GM12878 (cell line): Measurements from ENCODE around the gene DNAJC28. TPM values are rescaled to one million over a fixed set of nuclear protein-coding genes. Genes with fewer than 3 reads are reported as not detected.

ENCODE experiments used
- ATAC-seq: fragments of 200-7000 bp; cut with Tn5 transposase; 3 replicates; pipeline ENCODE4 v1.9.1; 2020; ENCODE audit warnings: mild to moderate bottlenecking, moderate library complexity
- BruUV-seq: library from RNA; stranded (reverse); fragments of 400-500 nt; replicated peaks from 2 replicates; lab custom pipeline; 2021; lab: Mats Ljungman, UMichigan
- CTCF ChIA-PET: fragments of 300-600 bp; sonication (Branson Sonifier 250); formaldehyde crosslinking; extraction: SDS; loops from one replicate; lab custom pipeline; 2021; ENCODE audit warnings: inconsistent platforms; lab: Yijun Ruan, JAX
- POLR2A ChIA-PET: fragments of 350-600 bp; formaldehyde crosslinking; extraction: SDS; loops from one replicate; lab custom pipeline; 2021; ENCODE audit warnings: inconsistent platforms; lab: Charles Lee
- RAD21 ChIA-PET: fragments of 300-600 bp; sonication (Branson Sonifier 250); formaldehyde crosslinking; loops from one replicate; lab custom pipeline; 2023; ENCODE audit warnings: antibody characterized with exemption; ENCODE audit not compliant: unreplicated experiment; lab: Charles Lee
- SMC1A ChIA-PET: fragments of 300-600 bp; sonication (Branson Sonifier 250); formaldehyde crosslinking; loops from one replicate; lab custom pipeline; 2023; ENCODE audit not compliant: unreplicated experiment, uncharacterized antibody; lab: Charles Lee
- DNase-seq: peaks from one replicate; pipeline ENCODE4 v3.0.0-alpha.2; 2011; ENCODE audit warnings: low read depth, low spot score
- FAIRE-seq: peaks from 3 replicates; lab custom pipeline; 2011; peaks lifted over from hg19 to GRCh38; lab: Jason Lieb, UNC
- H2AFZ ChIP-seq: 2 replicates; pipeline ENCODE4 v1.6.0; 2011; ENCODE audit warnings: low read depth, low read length, control low read depth; ENCODE audit not compliant: control insufficient read depth
- H3K27ac ChIP-seq: 2 replicates; pipeline ENCODE4 v1.5.1; 2011; ENCODE audit warnings: control low read depth; ENCODE audit not compliant: control insufficient read depth, insufficient read depth
- H3K27me3 ChIP-seq, 2 experiments: replicated peaks in 1 of 2; 2 replicates each; pipeline versions ENCODE4 v1.6.0 to v1.6.1; 2011; ENCODE audit warnings: low read length in 1 of 2; ENCODE audit not compliant: control insufficient read depth in 2 of 2, insufficient read depth in 2 of 2
- H3K36me3 ChIP-seq, 2 experiments: 2 replicates each; pipeline ENCODE4 v1.5.1; 2011; ENCODE audit warnings: low read length in 1 of 2; ENCODE audit not compliant: control insufficient read depth in 2 of 2, insufficient read depth in 2 of 2
- H3K4me1 ChIP-seq: 2 replicates; pipeline ENCODE4 v1.6.1; 2011; ENCODE audit warnings: mild to moderate bottlenecking, low read length, moderate library complexity, mixed read lengths; ENCODE audit not compliant: control insufficient read depth, insufficient read depth
- H3K4me2 ChIP-seq: 2 replicates; pipeline ENCODE4 v1.6.0; 2011; ENCODE audit warnings: control low read depth; ENCODE audit not compliant: control insufficient read depth, insufficient read depth
- H3K4me3 ChIP-seq: fragments of 200-600 bp; sonication (generic); 2 replicates; pipeline ENCODE4 v1.5.1; 2016
- H3K79me2 ChIP-seq: 2 replicates; pipeline ENCODE4 v1.6.0; 2011; ENCODE audit warnings: low read length; ENCODE audit not compliant: control insufficient read depth, insufficient read depth
- H3K9ac ChIP-seq: 2 replicates; pipeline ENCODE4 v1.8.0; 2011; ENCODE audit warnings: low read length, control low read depth, mixed read lengths; ENCODE audit not compliant: control insufficient read depth, insufficient read depth
- H3K9me3 ChIP-seq: replicated peaks from 3 replicates; pipeline ENCODE4 v1.5.1; 2011; ENCODE audit warnings: mild to moderate bottlenecking, low read length; ENCODE audit not compliant: control insufficient read depth, insufficient read depth
- H4K20me1 ChIP-seq: 2 replicates; pipeline ENCODE4 v1.6.0; 2011; ENCODE audit not compliant: control insufficient read depth, insufficient read depth
- CHD2 ChIP-seq: IDR thresholded peaks from 2 replicates; pipeline ENCODE4 v1.6.1; 2011; ENCODE audit warnings: low read depth, low read length, improper control_type of control experiment, borderline replicate concordance
- EED ChIP-seq: sonication (generic); IDR thresholded peaks from 2 replicates; pipeline ENCODE4 v1.6.1; 2016; ENCODE audit warnings: antibody characterized with exemption, low read depth
- ETV6 ChIP-seq, 2 experiments: fragments of 450-650 bp in 1 of 2; IDR thresholded peaks in 1 of 2; conservative IDR thresholded peaks in 1 of 2; 2 replicates each; pipeline ENCODE4 v1.6.1; 2014; ENCODE audit warnings: antibody characterized with exemption in 1 of 2, borderline replicate concordance in 1 of 2, low read depth in 1 of 2, mild to moderate bottlenecking in 1 of 2, moderate library complexity in 1 of 2
- HDGF ChIP-seq: fragments of 450-650 bp; IDR thresholded peaks from 2 replicates; pipeline ENCODE4 v1.6.1; 2016; ENCODE audit warnings: antibody characterized with exemption
- KDM1A ChIP-seq: fragments of 200-600 bp; sonication (generic); IDR thresholded peaks from 2 replicates; pipeline ENCODE4 v1.6.1; 2016; ENCODE audit warnings: borderline replicate concordance
- MTA2 ChIP-seq: fragments of 450-650 bp; IDR thresholded peaks from 2 replicates; pipeline ENCODE4 v1.6.1; 2016; ENCODE audit warnings: low read depth, mild to moderate bottlenecking, moderate library complexity
- NFXL1 ChIP-seq: fragments of 450-650 bp; IDR thresholded peaks from 2 replicates; pipeline ENCODE4 v1.6.1; 2017; ENCODE audit warnings: antibody characterized with exemption, mild to moderate bottlenecking, borderline replicate concordance
- PAX5 ChIP-seq: IDR thresholded peaks from 2 replicates; pipeline ENCODE4 v1.6.1; 2011; ENCODE audit warnings: low read depth, low read length, borderline replicate concordance
- POLR2A ChIP-seq: IDR thresholded peaks from 2 replicates; pipeline ENCODE4 v1.6.1; 2011; ENCODE audit warnings: low read depth, mild to moderate bottlenecking, low read length
- RBBP5 ChIP-seq: fragments of 200-600 bp; sonication (generic); conservative IDR thresholded peaks from 2 replicates; pipeline ENCODE4 v1.6.1; 2016
- RUNX3 ChIP-seq: IDR thresholded peaks from 2 replicates; pipeline ENCODE4 v1.6.1; 2012; ENCODE audit warnings: low read length, inconsistent platforms
- SIN3A ChIP-seq: IDR thresholded peaks from 2 replicates; pipeline ENCODE4 v1.6.1; 2012; ENCODE audit warnings: low read depth, low read length, improper control_type of control experiment
- SKIL ChIP-seq: fragments of 450-650 bp; IDR thresholded peaks from 2 replicates; pipeline ENCODE4 v1.6.1; 2017; ENCODE audit warnings: mild to moderate bottlenecking, low read depth, inconsistent platforms; ENCODE audit not compliant: poor library complexity, severe bottlenecking
- STAT1 ChIP-seq: fragments of 450-650 bp; conservative IDR thresholded peaks from 2 replicates; pipeline ENCODE4 v1.6.1; 2014; ENCODE audit warnings: antibody characterized with exemption, mild to moderate bottlenecking
- TARDBP ChIP-seq: IDR thresholded peaks from 2 replicates; pipeline ENCODE4 v1.6.1; 2016; ENCODE audit warnings: borderline replicate concordance
- ZNF622 ChIP-seq: fragments of 450-650 bp; IDR thresholded peaks from 2 replicates; pipeline ENCODE4 v1.6.1; 2017; ENCODE audit warnings: mild to moderate bottlenecking, inconsistent platforms
- WGBS: methylation state at CpG from one replicate; pipeline ENCODE4 v1.1.6; 2016; ENCODE audit warnings: low lambda C conversion rate; ENCODE audit not compliant: insufficient replicate concordance, insufficient coverage; ENCODE audit errors: missing lambda C conversion rate; 5-methylcytosine and 5-hydroxymethylcytosine counted together
- in situ Hi-C: fragments of 300-500 bp; cut with MboI; formaldehyde crosslinking; loops from 9 replicates; pipeline ENCODE4 v1.14.3; 2018; ENCODE audit warnings: mixed read lengths
- intact Hi-C: fragments of 100-400 bp; cut with micrococcal nuclease; formaldehyde crosslinking; loops from one replicate; pipeline ENCODE4 v1.14.2; 2022; ENCODE audit not compliant: unreplicated experiment
- polyA plus RNA-seq, 11 experiments: library from polyadenylated mRNA; depleted of rRNA in 4 of 11; unstranded in 6 of 11; stranded (reverse) in 5 of 11; fragments of >200 nt; fragmentation: Nextera tagmentation in 4 of 11; fragmentation: Illumina TruSeq in 1 of 11; extraction: Ambion mirVana in 4 of 11; extraction: Trizol in 1 of 11; gene quantifications; 1 replicate in 1 of 11; 2 replicates in 10 of 11; pipeline versions ENCODE4 v1.2.1 to v1.2.3, GENCODE V29; 2011 to 2016; ENCODE audit warnings: inconsistent platforms in 2 of 11, missing spikeins in 2 of 11, low read depth in 1 of 11
- total RNA-seq, 4 experiments: library from RNA; depleted of rRNA in 3 of 4; stranded (reverse); fragments of >200 nt in 3 of 4; fragmentation: Illumina TruSeq in 1 of 4; extraction: Trizol in 1 of 4; gene quantifications; 2 replicates each; pipeline versions ENCODE4 v1.2.1 to v1.2.3, GENCODE V29; 2013 to 2021
- TF ChIP-seq, protein P1 (sequence below): fragments of 450-650 bp; IDR thresholded peaks from 2 replicates; pipeline ENCODE4 v1.6.1; 2018; ENCODE audit warnings: mild to moderate bottlenecking, low read depth, moderate library complexity; ENCODE audit not compliant: partially characterized antibody
- TF ChIP-seq, protein P2 (sequence below): IDR thresholded peaks from 2 replicates; pipeline ENCODE4 v1.6.1; 2012; ENCODE audit warnings: low read length, inconsistent platforms
- TF ChIP-seq, protein P3 (sequence below): IDR thresholded peaks from 2 replicates; pipeline ENCODE4 v1.6.1; 2011; ENCODE audit warnings: borderline replicate concordance, low read depth, mild to moderate bottlenecking, moderate library complexity, low read length; ENCODE audit not compliant: insufficient read depth, poor library complexity, severe bottlenecking

The DNAJC28 gene
- total and polyA plus RNA-seq, 10 of the 15 experiments (the other 5 are each of a cell fraction or from before 2014, with no cell fraction given): 0.26 to 0.77 (median 0.54) TPM

- no TSS peak for BruUV-seq
- WGBS: 92% methylated on average over 3 of the region's 3 CpGs
- Histone ChIP-seq H3K9ac (no peak overlapping the region), H3K4me1 (no peaks in the 10 kb centered on the region), H3K4me3 (no peak overlapping the region), H3K27me3 (no peaks in the 10 kb centered on the region), H3K4me2 (no peak overlapping the region), H3K79me2 (no peaks in the 10 kb centered on the region), H4K20me1 (no peaks in the 10 kb centered on the region), H3K27ac (no peak overlapping the region), H3K36me3 (peaks cover 0 to 7% of the 10 kb centered on the region in 2 experiments; a peak in 2 of 4 replicates), H3K9me3 (no peaks in the 10 kb centered on the region), H2AFZ (no peak overlapping the region)
- ChIA-PET CTCF (interaction anchor here (0.8 to 12.7 kb wide), 2 partner anchors 153 to 252 kb away, joined by 3 to 319 read pairs; no protein-coding TSS in a partner anchor), SMC1A (interaction anchor here (0.6 to 2.1 kb wide), 5 partner anchors 10 to 255 kb away, joined by 3 to 7 read pairs (median 4); partner anchors contain the start of gene TMEM50B), POLR2A (no interaction called here), RAD21 (interaction anchor here (0.8 to 0.9 kb wide), 2 partner anchors 79 to 253 kb away, joined by 3 read pairs; no protein-coding TSS in a partner anchor)
- DNase-seq (no peak), ATAC-seq (no peak), FAIRE-seq (peak; percentile 44)
- TF ChIP-seq ETV6 (conservative IDR thresholded peaks at IDR 0.05 in 1 of 2, IDR thresholded peaks at IDR 0.05 in 1 of 2; ENCODE audit: borderline replicate concordance in 1 of 2, low read depth in 1 of 2) (no peak), TARDBP (no peak), POLR2A (no peak), KDM1A (no peak), RUNX3 (no peak), STAT1 (no peak), CHD2 (no peak), SIN3A (no peak), EED (no peak), HDGF (no peak), SKIL (no peak), ZNF622 (no peak), RBBP5 (no peak), NFXL1 (no peak), PAX5 (no peak), MTA2 (no peak)
- TF ChIP-seq, protein P1, sequence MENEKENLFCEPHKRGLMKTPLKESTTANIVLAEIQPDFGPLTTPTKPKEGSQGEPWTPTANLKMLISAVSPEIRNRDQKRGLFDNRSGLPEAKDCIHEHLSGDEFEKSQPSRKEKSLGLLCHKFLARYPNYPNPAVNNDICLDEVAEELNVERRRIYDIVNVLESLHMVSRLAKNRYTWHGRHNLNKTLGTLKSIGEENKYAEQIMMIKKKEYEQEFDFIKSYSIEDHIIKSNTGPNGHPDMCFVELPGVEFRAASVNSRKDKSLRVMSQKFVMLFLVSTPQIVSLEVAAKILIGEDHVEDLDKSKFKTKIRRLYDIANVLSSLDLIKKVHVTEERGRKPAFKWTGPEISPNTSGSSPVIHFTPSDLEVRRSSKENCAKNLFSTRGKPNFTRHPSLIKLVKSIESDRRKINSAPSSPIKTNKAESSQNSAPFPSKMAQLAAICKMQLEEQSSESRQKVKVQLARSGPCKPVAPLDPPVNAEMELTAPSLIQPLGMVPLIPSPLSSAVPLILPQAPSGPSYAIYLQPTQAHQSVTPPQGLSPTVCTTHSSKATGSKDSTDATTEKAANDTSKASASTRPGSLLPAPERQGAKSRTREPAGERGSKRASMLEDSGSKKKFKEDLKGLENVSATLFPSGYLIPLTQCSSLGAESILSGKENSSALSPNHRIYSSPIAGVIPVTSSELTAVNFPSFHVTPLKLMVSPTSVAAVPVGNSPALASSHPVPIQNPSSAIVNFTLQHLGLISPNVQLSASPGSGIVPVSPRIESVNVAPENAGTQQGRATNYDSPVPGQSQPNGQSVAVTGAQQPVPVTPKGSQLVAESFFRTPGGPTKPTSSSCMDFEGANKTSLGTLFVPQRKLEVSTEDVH: no peak
- TF ChIP-seq, protein P2, sequence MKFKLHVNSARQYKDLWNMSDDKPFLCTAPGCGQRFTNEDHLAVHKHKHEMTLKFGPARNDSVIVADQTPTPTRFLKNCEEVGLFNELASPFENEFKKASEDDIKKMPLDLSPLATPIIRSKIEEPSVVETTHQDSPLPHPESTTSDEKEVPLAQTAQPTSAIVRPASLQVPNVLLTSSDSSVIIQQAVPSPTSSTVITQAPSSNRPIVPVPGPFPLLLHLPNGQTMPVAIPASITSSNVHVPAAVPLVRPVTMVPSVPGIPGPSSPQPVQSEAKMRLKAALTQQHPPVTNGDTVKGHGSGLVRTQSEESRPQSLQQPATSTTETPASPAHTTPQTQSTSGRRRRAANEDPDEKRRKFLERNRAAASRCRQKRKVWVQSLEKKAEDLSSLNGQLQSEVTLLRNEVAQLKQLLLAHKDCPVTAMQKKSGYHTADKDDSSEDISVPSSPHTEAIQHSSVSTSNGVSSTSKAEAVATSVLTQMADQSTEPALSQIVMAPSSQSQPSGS: no peak
- TF ChIP-seq, protein P3, sequence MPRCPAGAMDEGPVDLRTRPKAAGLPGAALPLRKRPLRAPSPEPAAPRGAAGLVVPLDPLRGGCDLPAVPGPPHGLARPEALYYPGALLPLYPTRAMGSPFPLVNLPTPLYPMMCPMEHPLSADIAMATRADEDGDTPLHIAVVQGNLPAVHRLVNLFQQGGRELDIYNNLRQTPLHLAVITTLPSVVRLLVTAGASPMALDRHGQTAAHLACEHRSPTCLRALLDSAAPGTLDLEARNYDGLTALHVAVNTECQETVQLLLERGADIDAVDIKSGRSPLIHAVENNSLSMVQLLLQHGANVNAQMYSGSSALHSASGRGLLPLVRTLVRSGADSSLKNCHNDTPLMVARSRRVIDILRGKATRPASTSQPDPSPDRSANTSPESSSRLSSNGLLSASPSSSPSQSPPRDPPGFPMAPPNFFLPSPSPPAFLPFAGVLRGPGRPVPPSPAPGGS: no peak
- in situ Hi-C loops: no loop called here
- intact Hi-C loops: no loop called here
These were observed 39.2 kb downstream of the DNAJC28 start for GRCh38 chr21:33452362-33452761.
